H1 (cell line): ENCODE measurements around the gene C20orf173. TPM values are rescaled to one million over a fixed set of nuclear protein-coding genes. Genes with fewer than 3 reads are reported as not detected.

Experiments used
- GABPA ChIP-seq: IDR thresholded peaks from 2 replicates; pipeline ENCODE4 v1.6.1; 2011; ENCODE audit warnings: mild to moderate bottlenecking, low read length, moderate library complexity, borderline replicate concordance; ENCODE audit not compliant: insufficient read depth
- POLR2A ChIP-seq, 2 experiments: IDR thresholded peaks; 1 replicate in 1 of 2; 2 replicates in 1 of 2; pipeline ENCODE4 v1.6.1; 2011; ENCODE audit warnings: low read depth in 2 of 2, low read length in 2 of 2, mild to moderate bottlenecking in 2 of 2; ENCODE audit errors: control extremely low read depth in 1 of 2
- POU5F1 ChIP-seq: IDR thresholded peaks from 2 replicates; pipeline ENCODE4 v1.6.1; 2011; ENCODE audit warnings: low read depth, mild to moderate bottlenecking, low read length, moderate library complexity
- RNF2 ChIP-seq: fragments of 200-900, 300-1000 bp; sonication (generic); IDR thresholded peaks from 2 replicates; pipeline ENCODE4 v1.7.1; 2016; ENCODE audit warnings: borderline replicate concordance, low read depth, mild to moderate bottlenecking, antibody characterized with exemption, low read length; ENCODE audit not compliant: poor library complexity, severe bottlenecking; ENCODE audit errors: missing control alignments
- SUZ12 ChIP-seq: fragments of 200-600 bp; sonication (generic); IDR thresholded peaks from 2 replicates; pipeline ENCODE4 v1.6.1; 2012; ENCODE audit warnings: mild to moderate bottlenecking, inconsistent platforms, low read length, moderate library complexity, mixed read lengths
- polyA plus RNA-seq, 7 experiments: library from polyadenylated mRNA; depleted of rRNA in 3 of 7; stranded (reverse) in 5 of 7; unstranded in 2 of 7; fragments of >200 nt in 5 of 7; fragments of 200-250 nt in 2 of 7; gene quantifications; 1 replicate in 5 of 7; 2 replicates in 1 of 7; 4 replicates in 1 of 7; pipeline versions ENCODE4 v1.2.1 to v1.2.3, GENCODE V29; 2011 to 2013; ENCODE audit warnings: missing spikeins in 2 of 7, mixed read lengths in 2 of 7
- total RNA-seq: library from RNA; stranded (reverse); fragmentation: NEBNext Ultra II Directional; extraction: Animal tissue kit (Norgen Biotek cat#: 25700); gene quantifications from 2 replicates; pipeline ENCODE4 v1.2.1, GENCODE V29; 2021

C20orf173 gene
- total and polyA plus RNA-seq, 2 of the 8 experiments (the other 6 are each of a cell fraction or from before 2014, with no cell fraction given), result not detected

- TF ChIP-seq POLR2A (IDR thresholded peaks at IDR 0.05; ENCODE audit: control extremely low read depth in 1 of 2, low read depth in 2 of 2, low read length in 2 of 2) (no peak), RNF2 (no peak), POU5F1 (no peak), GABPA (no peak), SUZ12 (no peak)
- TF ChIP-seq, all 59 proteins: peak for 0
Measured at GRCh38 chr20:35561671-35562070, 32.2 kb upstream of the C20orf173 start (continued).
